ENCODE results near the gene RMND5B. TPM values are rescaled to one million over a fixed set of nuclear protein-coding genes. Genes with fewer than 3 reads are reported as not detected.

The RMND5B gene
- total and polyA plus RNA-seq, 7 donors, result 25.2 to 44.8 (median 37.5) TPM

DNA sequence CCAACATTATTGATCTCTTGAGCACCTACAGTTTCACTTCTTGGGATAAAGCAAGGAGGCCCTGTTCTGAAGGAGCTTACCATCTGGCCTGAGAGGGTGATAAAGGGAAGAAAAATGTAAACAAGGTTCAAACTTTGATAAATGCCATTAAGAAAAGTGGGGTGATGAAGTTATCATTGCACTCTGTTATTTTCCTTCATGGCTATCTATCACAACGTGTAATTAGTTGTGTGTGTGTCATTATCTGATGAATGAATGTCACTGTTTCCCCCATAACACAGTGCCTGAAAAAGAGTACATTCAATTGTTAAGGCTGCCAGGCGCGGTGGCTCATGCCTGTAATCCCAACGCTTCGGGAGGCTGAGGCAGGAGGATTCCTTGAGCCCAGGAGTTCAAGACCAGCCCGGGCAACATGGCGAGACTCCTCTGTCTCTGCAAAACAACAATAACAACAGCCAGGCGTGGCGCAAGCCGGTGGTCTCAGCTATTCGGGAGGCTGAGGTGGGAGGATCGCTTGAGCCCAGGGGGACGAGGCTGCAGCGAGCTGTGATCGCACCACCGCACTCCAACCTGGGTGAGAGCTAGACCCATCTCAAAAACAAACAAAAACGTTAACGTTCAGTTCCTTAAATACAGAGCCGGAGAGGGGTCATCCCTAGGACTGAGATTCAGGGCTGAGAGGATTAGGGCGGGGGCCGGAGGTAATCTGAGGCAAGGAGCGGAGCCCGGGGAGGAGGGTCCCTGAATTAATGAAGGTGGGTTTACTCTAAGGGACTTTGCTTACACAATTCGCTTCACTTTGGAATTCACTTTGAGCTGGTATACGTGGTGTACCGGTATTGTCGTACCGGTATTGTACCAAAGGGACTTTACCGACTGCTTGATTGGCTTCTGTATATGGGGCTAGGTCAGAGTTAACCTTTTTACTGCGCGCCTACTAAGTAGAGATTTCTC lies 22.0 kb downstream of the RMND5B start:
- DNase-seq, result no peak
- intact Hi-C loops (cut with DNase I), result loop anchor here (2.0 to 5.0 kb wide), 2 partner anchors 22 to 55 kb away; partner anchors contain the start of gene RMND5B
- H3K36me3 ChIP-seq, result peaks cover 14 to 39% (median 21%) of the 10 kb centered on the region in 4 donors

GRCh38 chr5:178153530-178154340 lies 22.9 kb downstream of the RMND5B start, which contains the start of gene NHP2:
Gene NHP2, minus strand, starts transcription at chr5:178153885. Its CDS starts 68 bp downstream, at chr5:178153817.
- Histone ChIP-seq H3K4me3 (peak within 1 kb of the TSS; percentile 56 to 88 (median 72)), H3K9me3 (no peaks in the 10 kb centered on the region), H3K27ac (peak within 1 kb of the TSS; percentile 70 to 82 (median 80)), H3K27me3 (no peaks in the 10 kb centered on the region), H3K4me1 (peaks cover 0 to 28% (median 18%) of the 10 kb centered on the region in 4 donors), H3K36me3 (peaks cover 4 to 29% (median 12%) of the 10 kb centered on the region in 4 donors)
- 1 to 3% methylated on average over 68 of the region's 68 CpGs for WGBS, 2 donors
- TF ChIP-seq POLR2A (IDR thresholded peaks at IDR 0.05), result peak in 1 of 2 donors; percentile 16
- TF ChIP-seq CTCF (IDR thresholded peaks at IDR 0.05), result no peak
- TF ChIP-seq POLR2AphosphoS5 (IDR thresholded peaks at IDR 0.05), result peak; percentile 69 to 92 (median 82)
- TF ChIP-seq EP300 (IDR thresholded peaks at IDR 0.05), result peak in 1 of 4 donors; percentile 81
- peak; percentile 99 for DNase-seq
- intact Hi-C loops (cut with DNase I), result loop anchor here (2.0 to 5.0 kb wide), 2 partner anchors 23 to 54 kb away; partner anchors contain the start of gene RMND5B

More for the DNA sequence above, 22.0 kb downstream of the RMND5B start:
- H3K27ac ChIP-seq, result peak overlapping the region; percentile 70 to 82 (median 80)
- peak overlapping the region; percentile 56 to 88 (median 72) for H3K4me3 ChIP-seq
- no peaks in the 10 kb centered on the region for H3K9me3 ChIP-seq
- H3K27me3 ChIP-seq, result no peaks in the 10 kb centered on the region
- TF ChIP-seq EP300 (IDR thresholded peaks at IDR 0.05) (no peak), POLR2AphosphoS5 (IDR thresholded peaks at IDR 0.05) (no peak), CTCF (IDR thresholded peaks at IDR 0.05) (no peak), POLR2A (IDR thresholded peaks at IDR 0.05) (no peak)
- WGBS, 2 donors, result 39 to 52% methylated on average over 31 of the region's 31 CpGs
- peaks cover 0 to 28% (median 18%) of the 10 kb centered on the region in 4 donors for H3K4me1 ChIP-seq

DNA sequence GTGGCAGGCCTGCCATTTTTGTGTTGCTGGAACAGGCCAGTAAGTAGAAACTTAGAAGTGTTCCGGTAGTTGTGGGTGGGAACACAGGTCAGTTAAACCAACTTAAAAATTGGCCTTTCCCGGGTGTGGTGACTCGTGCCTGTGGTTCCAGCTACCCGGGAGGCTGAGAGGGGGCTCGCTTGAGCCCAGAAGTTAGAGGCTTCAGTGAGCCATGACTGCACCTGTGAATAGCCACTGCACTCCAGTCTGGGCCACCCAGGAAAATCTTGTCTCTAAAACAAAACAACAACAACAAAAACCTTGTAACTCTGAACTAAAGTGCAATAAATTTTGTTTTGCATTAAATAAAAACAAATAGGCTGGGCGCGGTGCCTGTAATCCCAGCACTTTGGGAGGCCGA lies 24.3 kb downstream of the RMND5B start:
- no peak overlapping the region for H3K4me3 ChIP-seq
- 74 to 81% methylated on average over 8 of the region's 8 CpGs for WGBS, 2 donors

More for the DNA sequence above, 24.3 kb downstream of the RMND5B start:
- peaks cover 0 to 28% (median 18%) of the 10 kb centered on the region in 4 donors for H3K4me1 ChIP-seq
- TF ChIP-seq CTCF (IDR thresholded peaks at IDR 0.05) (no peak), POLR2AphosphoS5 (IDR thresholded peaks at IDR 0.05) (no peak), POLR2A (IDR thresholded peaks at IDR 0.05) (no peak), EP300 (IDR thresholded peaks at IDR 0.05) (no peak)
- DNase-seq, result no peak
- intact Hi-C loops (cut with DNase I), result no loop called here
- peaks cover 0 to 16% (median 4%) of the 10 kb centered on the region in 4 donors for H3K36me3 ChIP-seq
- H3K27ac ChIP-seq, result no peak overlapping the region
- H3K27me3 ChIP-seq, result no peaks in the 10 kb centered on the region
- no peaks in the 10 kb centered on the region for H3K9me3 ChIP-seq

Data from sigmoid colon (tissue), 7 donors.